ENCODE data around the gene COL4A3. TPM values are rescaled to one million over a fixed set of nuclear protein-coding genes. Genes with fewer than 3 reads are reported as not detected.

COL4A3 gene
- total RNA-seq, 3 donors from 2014 or later = 2.9 to 3.7 (median 3.3) TPM

DNA sequence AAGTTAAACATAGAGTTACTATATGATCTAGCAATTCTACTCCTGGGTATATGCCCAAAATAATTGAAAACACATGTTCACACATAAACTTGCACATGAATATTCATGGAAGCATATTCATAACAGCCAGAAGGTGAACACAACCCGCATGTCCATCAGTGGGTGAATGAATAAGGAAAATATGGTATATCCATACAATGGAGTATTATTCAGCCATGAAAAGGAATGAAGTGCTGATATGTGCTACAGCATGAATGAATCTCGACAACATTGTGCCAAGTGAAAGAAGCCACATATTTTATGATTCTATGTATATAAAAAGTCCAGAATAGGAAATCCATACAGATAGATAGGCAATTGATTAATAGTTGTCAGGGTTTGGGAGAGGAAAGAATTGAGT lies 16.3 kb upstream of the COL4A3 start:
- Histone ChIP-seq H3K4me1 (no peaks in the 10 kb centered on the region), H3K27me3 (no peaks in the 10 kb centered on the region), H3K4me3 (no peak overlapping the region), H3K27ac (no peak overlapping the region), H3K36me3 (no peaks in the 10 kb centered on the region), H3K9me3 (no peaks in the 10 kb centered on the region)
- DNase-seq (ENCODE audit: low spot score in 2 of 2) = no peak
- intact Hi-C loops (cut with DNase I; ENCODE audit: low total_unique reads) = no loop called here
- TF ChIP-seq POLR2A (IDR thresholded peaks at IDR 0.05) = no peak
- TF ChIP-seq POLR2AphosphoS5 (IDR thresholded peaks at IDR 0.05) = no peak
- TF ChIP-seq, protein P1, sequence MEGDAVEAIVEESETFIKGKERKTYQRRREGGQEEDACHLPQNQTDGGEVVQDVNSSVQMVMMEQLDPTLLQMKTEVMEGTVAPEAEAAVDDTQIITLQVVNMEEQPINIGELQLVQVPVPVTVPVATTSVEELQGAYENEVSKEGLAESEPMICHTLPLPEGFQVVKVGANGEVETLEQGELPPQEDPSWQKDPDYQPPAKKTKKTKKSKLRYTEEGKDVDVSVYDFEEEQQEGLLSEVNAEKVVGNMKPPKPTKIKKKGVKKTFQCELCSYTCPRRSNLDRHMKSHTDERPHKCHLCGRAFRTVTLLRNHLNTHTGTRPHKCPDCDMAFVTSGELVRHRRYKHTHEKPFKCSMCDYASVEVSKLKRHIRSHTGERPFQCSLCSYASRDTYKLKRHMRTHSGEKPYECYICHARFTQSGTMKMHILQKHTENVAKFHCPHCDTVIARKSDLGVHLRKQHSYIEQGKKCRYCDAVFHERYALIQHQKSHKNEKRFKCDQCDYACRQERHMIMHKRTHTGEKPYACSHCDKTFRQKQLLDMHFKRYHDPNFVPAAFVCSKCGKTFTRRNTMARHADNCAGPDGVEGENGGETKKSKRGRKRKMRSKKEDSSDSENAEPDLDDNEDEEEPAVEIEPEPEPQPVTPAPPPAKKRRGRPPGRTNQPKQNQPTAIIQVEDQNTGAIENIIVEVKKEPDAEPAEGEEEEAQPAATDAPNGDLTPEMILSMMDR (IDR thresholded peaks at IDR 0.05) = no peak

DNA sequence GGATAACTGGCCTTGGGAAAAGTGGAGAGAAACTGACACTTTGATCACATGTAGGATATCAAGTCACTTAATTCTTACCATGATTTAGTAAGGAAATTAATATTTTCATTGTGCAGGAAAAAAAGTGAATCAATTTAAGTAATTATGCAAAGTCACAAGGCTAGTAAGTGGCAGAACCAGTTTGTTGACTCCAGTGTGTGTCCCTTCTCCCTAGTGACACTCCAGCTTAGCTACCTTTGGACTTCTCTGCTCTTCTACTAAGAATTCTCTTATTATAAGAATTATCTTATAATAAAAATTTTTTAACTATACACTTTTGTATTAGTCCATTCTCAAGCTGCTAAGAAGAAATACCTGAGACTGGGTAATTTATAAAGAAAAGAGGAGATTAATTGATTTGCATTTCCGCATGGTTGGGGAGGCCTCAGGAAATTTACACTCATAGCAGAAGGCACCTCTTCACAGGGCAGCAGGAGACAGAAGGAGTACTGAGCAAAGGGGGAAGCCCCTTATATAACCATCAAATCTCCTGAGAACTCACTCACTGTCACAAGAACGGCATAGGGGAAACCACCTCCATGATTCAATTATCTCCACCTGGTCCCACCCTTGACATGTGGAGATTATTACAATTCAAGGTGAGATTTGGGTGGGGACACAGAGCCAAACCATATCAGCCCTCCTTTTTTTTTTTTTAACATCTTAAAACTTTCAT lies 14.0 kb upstream of the COL4A3 start:
- Histone ChIP-seq H3K4me1 (no peaks in the 10 kb centered on the region), H3K9me3 (no peaks in the 10 kb centered on the region), H3K36me3 (no peaks in the 10 kb centered on the region), H3K4me3 (no peak overlapping the region), H3K27me3 (no peaks in the 10 kb centered on the region), H3K27ac (no peak overlapping the region)
- no peak for DNase-seq (ENCODE audit: low spot score in 2 of 2)
- intact Hi-C loops (cut with DNase I; ENCODE audit: low total_unique reads) = no loop called here
- TF ChIP-seq POLR2A (IDR thresholded peaks at IDR 0.05) (no peak), POLR2AphosphoS5 (IDR thresholded peaks at IDR 0.05) (no peak)
- TF ChIP-seq, protein P1 (IDR thresholded peaks at IDR 0.05) = no peak

GRCh38 chr2:227152093-227152766 lies 12.2 kb upstream of the COL4A3 start:
- no peaks in the 10 kb centered on the region for H3K36me3 ChIP-seq
- intact Hi-C loops (cut with DNase I; ENCODE audit: low total_unique reads) = no loop called here
- TF ChIP-seq POLR2A (IDR thresholded peaks at IDR 0.05) = no peak
- TF ChIP-seq, protein P1 (IDR thresholded peaks at IDR 0.05) = no peak
- TF ChIP-seq POLR2AphosphoS5 (IDR thresholded peaks at IDR 0.05) = no peak
- H3K4me1 ChIP-seq = no peaks in the 10 kb centered on the region
- H3K4me3 ChIP-seq = no peak overlapping the region
- no peak overlapping the region for H3K27ac ChIP-seq
- no peak for DNase-seq (ENCODE audit: low spot score in 2 of 2)
- H3K9me3 ChIP-seq = no peaks in the 10 kb centered on the region
- no peaks in the 10 kb centered on the region for H3K27me3 ChIP-seq

GRCh38 chr2:227153307-227153706 lies 11.1 kb upstream of the COL4A3 start:
- intact Hi-C loops (cut with DNase I; ENCODE audit: low total_unique reads) = no loop called here
- H3K4me3 ChIP-seq = no peak overlapping the region
- peaks cover 0 to 2% of the 10 kb centered on the region in 2 donors for H3K27me3 ChIP-seq
- no peaks in the 10 kb centered on the region for H3K4me1 ChIP-seq
- no peak overlapping the region for H3K27ac ChIP-seq
- H3K36me3 ChIP-seq = no peaks in the 10 kb centered on the region
- H3K9me3 ChIP-seq = no peaks in the 10 kb centered on the region
- TF ChIP-seq POLR2A (IDR thresholded peaks at IDR 0.05) (no peak), POLR2AphosphoS5 (IDR thresholded peaks at IDR 0.05) (no peak)
- TF ChIP-seq, protein P1 (IDR thresholded peaks at IDR 0.05) = no peak
- DNase-seq (ENCODE audit: low spot score in 2 of 2) = no peak

DNA sequence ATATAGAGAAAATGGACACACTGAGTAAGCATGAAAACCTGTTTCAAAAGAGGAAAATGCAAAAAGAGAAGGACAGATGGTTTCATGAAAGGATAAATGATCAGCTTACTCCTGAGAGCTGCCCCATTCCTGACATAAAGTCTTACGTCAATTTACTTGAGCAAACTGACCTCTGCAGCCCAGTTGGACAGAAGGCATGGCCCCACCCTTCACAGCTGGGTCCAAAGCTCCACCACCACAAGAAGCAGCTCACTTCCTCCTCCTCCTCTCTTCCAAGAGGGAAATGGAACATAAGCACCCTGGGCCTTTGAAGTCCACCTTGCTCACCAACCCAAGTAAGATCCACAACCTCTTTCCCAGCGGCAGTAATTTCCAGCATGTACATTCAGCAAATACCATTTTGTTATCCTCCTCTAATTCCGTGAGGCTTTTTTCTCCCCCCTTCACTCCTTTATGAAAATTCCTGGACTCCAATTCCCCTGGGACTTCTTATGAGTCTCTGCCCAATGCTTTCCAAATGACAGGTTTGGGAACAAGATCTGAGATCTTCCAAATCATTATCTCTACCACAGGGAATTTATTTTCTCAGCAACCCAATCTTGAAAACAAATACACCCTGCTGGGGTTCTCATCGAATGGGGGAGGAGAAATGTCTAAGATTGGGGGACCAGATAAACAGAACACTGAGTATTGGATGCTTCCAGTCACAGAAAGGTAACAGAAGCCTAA lies 10.5 kb upstream of the COL4A3 start:
- H3K27ac ChIP-seq = no peak overlapping the region
- H3K4me1 ChIP-seq = no peaks in the 10 kb centered on the region
- no peaks in the 10 kb centered on the region for H3K36me3 ChIP-seq
- TF ChIP-seq POLR2A (IDR thresholded peaks at IDR 0.05) = no peak
- H3K27me3 ChIP-seq = peaks cover 0 to 5% of the 10 kb centered on the region in 2 donors
- no peak for DNase-seq (ENCODE audit: low spot score in 2 of 2)
- intact Hi-C loops (cut with DNase I; ENCODE audit: low total_unique reads) = no loop called here
- H3K9me3 ChIP-seq = no peaks in the 10 kb centered on the region
- H3K4me3 ChIP-seq = no peak overlapping the region
